HL-60/S4 (cell line): ENCODE data around the gene CTIF.

Source experiments
- in situ Hi-C: fragments of 300-500 bp; cut with MboI; formaldehyde crosslinking; loops from 2 replicates; pipeline ENCODE4 v1.14.3; 2022; ENCODE audit warnings: low sequenced_read_pairs

CTIF gene

DNA sequence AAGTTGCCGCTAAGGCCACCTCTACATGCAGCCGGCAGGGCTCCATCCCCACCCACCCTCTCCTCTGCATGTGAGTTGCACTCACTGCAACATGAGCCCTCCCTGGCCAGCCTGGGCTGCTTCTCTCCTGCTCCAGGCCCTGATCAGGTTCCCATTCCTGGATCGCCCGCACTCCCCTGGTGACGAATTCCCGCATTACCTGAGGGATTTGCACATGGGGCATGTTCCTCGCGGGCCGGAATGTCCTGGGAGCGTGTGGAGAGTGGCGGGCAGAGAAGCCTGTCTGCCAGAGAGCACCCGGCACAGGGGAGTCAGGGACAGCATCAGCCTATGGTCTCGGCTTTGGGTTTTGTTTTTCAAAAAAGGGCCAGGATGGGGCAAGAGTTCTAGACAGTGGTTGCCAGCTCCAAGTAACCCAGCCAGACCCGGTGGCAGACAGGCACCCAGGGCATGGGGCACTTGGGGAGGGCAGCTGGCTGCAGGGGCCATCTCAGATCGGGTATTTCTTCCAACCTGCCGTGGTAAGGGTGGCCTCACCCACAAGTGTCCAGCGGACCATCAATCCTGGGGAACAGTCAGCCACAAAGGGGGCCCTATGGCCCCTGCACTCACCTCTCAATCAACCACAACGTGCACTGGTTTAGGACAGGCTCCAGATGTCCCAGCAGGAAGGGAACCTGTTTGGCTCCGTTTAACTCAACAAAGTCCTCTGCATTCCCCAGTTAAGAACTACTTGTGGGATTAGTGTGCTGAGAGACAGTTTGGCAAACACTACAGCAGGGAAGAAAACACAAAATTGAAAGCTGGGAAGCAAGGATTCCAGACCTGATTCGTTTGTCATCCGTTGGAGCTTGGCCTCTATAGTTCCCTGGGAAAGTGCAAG lies 224.2 kb downstream of the CTIF start:
- in situ Hi-C loops = no loop called here

DNA sequence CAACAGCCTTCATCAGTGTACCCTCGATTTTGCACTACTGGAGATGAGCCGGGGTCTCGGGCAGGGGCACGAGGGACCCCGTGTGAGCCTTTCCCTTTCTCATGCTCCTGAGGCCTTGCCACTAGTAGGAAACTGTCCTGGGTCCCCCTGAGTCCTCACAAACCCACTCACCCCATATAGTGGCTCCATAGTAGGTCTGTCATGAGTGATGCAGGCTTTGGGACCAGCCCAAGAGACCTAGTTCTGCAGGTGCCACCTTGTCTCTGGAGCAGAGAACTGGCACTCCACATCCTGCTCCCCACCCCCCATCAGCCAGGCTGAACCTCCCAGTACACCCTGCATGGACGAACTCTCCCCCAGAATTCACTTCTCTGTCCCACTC lies 224.9 kb downstream of the CTIF start:
- in situ Hi-C loops = no loop called here

- in situ Hi-C loops = no loop called here
Measured at GRCh38 chr18:48765053-48765452, 226.2 kb downstream of the CTIF start.

DNA sequence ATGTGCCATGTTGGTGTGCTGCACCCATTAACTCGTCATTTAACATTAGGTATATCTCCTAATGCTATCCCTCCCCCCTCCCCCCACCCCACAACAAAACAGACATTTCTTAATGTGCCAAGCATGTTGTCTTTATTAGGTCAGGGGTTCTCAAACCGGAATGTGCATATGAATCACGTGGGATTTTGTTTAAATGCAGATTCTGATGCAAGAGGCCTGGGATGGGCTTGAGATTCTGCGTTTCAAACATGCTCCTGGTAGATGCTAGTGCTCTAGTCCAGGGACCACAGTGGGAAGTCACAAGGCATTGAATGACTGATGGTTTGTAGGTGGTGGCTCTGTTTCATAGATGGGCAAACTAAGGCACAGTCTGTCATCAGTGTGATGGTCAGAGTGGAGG lies 227.2 kb downstream of the CTIF start:
- in situ Hi-C loops = no loop called here

DNA sequence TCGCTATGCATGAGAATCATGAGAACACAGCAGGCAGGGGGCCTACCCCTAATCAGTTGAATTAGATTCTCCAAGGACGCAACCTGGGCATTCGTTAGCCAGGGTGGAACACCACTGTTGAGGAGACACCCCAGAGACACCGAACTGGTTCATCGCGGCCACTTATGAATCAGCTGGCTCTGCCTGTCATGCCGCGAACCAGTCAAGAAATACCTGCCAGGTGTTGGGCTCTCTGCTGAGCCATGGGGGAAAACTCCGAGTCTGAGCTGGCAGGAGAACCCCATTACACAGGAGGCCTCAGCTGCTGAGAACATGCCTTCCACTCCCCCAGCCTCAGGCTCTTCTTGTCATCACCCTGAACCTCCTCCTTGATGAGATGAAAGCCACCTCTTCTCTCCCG lies 227.7 kb downstream of the CTIF start:
- in situ Hi-C loops = no loop called here

DNA sequence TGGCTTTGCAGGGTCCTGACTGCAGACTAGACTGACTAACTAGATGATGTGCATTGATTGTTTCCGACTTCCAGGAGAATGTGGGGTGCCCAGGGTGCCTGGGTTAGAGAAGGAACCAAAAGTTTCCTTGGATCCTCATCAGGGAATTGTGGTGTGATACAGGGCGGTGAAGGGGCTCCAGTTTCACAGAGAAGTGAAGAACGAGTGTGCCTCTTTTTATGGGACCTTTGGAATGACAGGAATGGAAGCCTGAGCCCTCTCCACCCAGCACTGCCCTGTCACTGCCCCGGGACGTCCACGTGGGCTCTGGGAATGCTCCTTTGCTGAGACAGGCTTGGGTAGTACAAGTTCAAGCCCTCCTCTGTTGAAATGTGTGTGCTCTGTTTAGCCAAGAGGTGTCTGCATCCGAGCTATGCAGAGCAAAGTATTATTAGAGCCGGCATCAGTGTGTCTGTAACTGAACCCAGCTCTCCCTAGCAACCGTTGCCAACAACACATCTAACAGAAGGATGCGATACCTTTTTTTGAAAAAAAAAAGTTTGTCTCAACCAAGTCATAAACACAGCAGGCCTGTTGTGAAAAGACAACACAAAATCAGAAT lies 228.4 kb downstream of the CTIF start:
- in situ Hi-C loops = no loop called here

- in situ Hi-C loops = no loop called here
Measured at GRCh38 chr18:48769006-48769636, 230.3 kb downstream of the CTIF start.

DNA sequence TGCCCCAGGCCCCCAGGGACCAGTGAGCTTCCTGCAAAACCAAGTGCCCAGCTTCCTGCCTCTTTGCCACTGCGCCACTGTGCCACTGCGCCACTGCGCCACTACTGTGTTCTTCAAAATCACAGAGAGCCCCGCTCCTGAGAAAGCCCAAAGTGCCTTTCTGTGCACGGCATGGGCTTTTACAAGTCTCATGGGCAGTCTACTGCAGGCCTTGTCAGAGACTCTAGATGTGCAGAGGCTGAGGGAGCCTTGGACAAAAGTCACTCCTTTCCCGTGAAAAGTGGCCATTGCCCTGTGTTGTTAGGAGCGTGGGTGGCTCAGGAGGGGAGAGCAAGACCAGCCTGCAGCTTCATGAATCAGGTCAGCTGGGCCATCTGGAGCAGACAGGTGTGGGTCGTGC lies 231.4 kb downstream of the CTIF start:
- in situ Hi-C loops = no loop called here

- in situ Hi-C loops = no loop called here
Measured at GRCh38 chr18:48771641-48772375, 233.0 kb downstream of the CTIF start.

GRCh38 chr18:48772457-48772856 lies 233.6 kb downstream of the CTIF start:
- in situ Hi-C loops = no loop called here

GRCh38 chr18:48773821-48774220 lies 235.0 kb downstream of the CTIF start:
- in situ Hi-C loops = no loop called here

- in situ Hi-C loops = no loop called here
Measured at GRCh38 chr18:48774941-48775340, 236.1 kb downstream of the CTIF start.

- in situ Hi-C loops = no loop called here
Measured at GRCh38 chr18:48775372-48776155, 236.7 kb downstream of the CTIF start.

- in situ Hi-C loops = no loop called here
Measured at GRCh38 chr18:48776156-48776555, 237.3 kb downstream of the CTIF start.

GRCh38 chr18:48776641-48777025 lies 237.8 kb downstream of the CTIF start:
- in situ Hi-C loops = no loop called here

- in situ Hi-C loops = no loop called here
Measured at GRCh38 chr18:48777026-48777743, 238.4 kb downstream of the CTIF start.

DNA sequence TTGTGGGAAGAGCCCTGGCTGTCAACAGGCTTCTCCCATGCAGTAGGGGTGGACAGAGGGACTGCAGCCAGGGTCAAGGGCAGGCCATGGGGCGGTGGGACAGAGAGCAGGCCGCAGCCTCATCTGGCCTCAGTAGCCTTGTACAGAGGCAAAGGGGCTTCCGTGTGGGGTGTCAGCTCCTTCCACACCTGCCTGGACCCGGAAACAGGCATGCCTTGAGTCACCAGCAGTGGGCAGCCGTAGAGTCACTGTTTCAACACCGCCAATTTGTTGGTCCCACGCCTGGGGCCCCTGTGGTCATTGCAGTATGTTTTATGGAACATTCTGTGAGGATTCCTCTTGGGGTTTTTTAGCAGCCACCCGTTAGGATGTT lies 238.9 kb downstream of the CTIF start:
- in situ Hi-C loops = no loop called here

DNA sequence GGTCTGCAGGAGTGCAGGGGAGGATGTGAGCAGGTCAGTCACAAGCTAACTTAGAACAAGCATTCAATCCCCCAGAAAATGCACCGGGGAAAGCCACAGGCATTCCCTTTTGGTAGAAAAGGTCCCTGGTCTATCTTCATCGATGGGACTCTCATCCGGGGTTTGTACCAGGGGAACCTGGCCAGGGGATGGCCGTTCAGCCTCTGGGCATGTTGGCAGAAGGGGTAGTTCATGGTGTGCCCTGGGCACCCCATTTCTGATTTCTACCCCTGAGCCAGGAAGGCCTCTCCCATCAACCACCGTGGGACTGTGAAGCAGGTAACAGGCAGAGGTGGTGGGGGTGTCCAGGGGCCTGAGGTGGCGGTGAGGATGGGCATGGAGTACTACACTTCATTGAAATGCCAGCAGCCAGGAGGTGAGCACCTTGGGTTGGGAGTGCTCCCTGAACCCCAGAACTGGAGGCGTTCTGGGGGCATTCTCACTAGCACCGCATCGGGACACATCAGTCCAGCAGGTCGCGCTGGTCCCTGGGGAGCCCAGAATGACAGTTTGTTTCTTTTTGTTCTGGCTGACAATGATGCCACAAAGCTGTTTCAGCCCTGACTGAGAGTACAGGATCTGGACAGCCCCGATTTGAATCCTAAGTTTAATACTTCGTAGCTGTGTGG lies 239.6 kb downstream of the CTIF start:
- in situ Hi-C loops = no loop called here

DNA sequence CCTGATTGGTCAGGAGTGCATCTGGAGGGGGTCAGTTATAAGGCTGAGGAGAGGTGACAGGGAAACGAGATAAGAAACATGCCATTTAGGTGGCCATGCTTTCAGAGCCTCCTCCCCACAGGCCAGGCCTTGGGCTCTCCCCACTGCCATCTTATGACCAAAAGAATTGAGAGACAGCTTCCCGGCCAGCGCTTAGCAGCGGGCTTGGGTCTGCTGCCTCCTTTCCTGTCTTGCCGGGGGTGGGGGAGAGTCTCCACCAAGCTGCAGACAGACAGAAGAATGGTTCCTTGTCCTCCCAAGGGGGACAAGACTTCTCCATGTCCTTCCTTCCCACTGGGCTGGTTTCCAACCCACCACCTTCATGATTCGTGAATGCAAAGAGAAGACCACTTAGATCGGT lies 240.6 kb downstream of the CTIF start:
- in situ Hi-C loops = no loop called here
